Lower lobe of right lung (tissue), 2 donors: ENCODE measurements around the gene STPG2. TPM values are rescaled to one million over a fixed set of nuclear protein-coding genes. Genes with fewer than 3 reads are reported as not detected.
A peak's percentile ranks its signal among the peaks of the same experiment; 100 is the strongest.

Experiments used
- ATAC-seq, 2 donors: fragments of 200-7000 bp; cut with Tn5 transposase; one replicate each; pipeline ENCODE4 v1.9.1; 2020 to 2022; ENCODE audit warnings: mild to moderate bottlenecking in 2 of 2, moderate library complexity in 2 of 2
- DNase-seq: peaks from one replicate; pipeline ENCODE4 v3.0.0-alpha.2; 2020
- H3K27ac ChIP-seq: fragments of 200-600 bp; one replicate; pipeline ENCODE4 v1.8.0; 2022
- H3K27me3 ChIP-seq: fragments of 200-600 bp; one replicate; pipeline ENCODE4 v1.8.0; 2022; ENCODE audit warnings: low read depth
- H3K36me3 ChIP-seq: fragments of 200-600 bp; one replicate; pipeline ENCODE4 v1.8.0; 2022; ENCODE audit warnings: mild to moderate bottlenecking
- H3K4me1 ChIP-seq: fragments of 200-600 bp; one replicate; pipeline ENCODE4 v1.8.0; 2022
- H3K4me3 ChIP-seq: fragments of 200-600 bp; one replicate; pipeline ENCODE4 v1.8.0; 2022; ENCODE audit warnings: mild to moderate bottlenecking
- H3K9me3 ChIP-seq: fragments of 200-600 bp; one replicate; pipeline ENCODE4 v1.8.0; 2022
- intact Hi-C: fragments of 100-400 bp; cut with DNase I; formaldehyde crosslinking; loops from one replicate; pipeline ENCODE4 v1.11.0; 2022
- long read RNA-seq: library from polyadenylated mRNA; unstranded; transcript quantifications from one replicate; pipeline ENCODE4 v2.0.0, GENCODE V29; 2021
- total RNA-seq: library from RNA; stranded (reverse); fragmentation: NEBNext Ultra II Directional; extraction: Animal tissue kit (Norgen Biotek cat#: 25700); gene quantifications from one replicate; pipeline ENCODE4 v1.2.1, GENCODE V29; 2021
- TF ChIP-seq, protein P1 (sequence below): fragments of 200-600 bp; IDR thresholded peaks from one replicate; pipeline ENCODE4 v1.8.0; 2022; ENCODE audit warnings: antibody characterized with exemption, mild to moderate bottlenecking
- donor health status: DM: no; HTN: yes; CAD: no; lungs with severe emphysema.

STPG2 gene
- 1.1 TPM for total RNA-seq
- long read RNA-seq, partial matches to known transcripts: 0 of 4 reads
- long read RNA-seq, other reads (novel, unspliced or antisense): 4 of 4 reads

DNA sequence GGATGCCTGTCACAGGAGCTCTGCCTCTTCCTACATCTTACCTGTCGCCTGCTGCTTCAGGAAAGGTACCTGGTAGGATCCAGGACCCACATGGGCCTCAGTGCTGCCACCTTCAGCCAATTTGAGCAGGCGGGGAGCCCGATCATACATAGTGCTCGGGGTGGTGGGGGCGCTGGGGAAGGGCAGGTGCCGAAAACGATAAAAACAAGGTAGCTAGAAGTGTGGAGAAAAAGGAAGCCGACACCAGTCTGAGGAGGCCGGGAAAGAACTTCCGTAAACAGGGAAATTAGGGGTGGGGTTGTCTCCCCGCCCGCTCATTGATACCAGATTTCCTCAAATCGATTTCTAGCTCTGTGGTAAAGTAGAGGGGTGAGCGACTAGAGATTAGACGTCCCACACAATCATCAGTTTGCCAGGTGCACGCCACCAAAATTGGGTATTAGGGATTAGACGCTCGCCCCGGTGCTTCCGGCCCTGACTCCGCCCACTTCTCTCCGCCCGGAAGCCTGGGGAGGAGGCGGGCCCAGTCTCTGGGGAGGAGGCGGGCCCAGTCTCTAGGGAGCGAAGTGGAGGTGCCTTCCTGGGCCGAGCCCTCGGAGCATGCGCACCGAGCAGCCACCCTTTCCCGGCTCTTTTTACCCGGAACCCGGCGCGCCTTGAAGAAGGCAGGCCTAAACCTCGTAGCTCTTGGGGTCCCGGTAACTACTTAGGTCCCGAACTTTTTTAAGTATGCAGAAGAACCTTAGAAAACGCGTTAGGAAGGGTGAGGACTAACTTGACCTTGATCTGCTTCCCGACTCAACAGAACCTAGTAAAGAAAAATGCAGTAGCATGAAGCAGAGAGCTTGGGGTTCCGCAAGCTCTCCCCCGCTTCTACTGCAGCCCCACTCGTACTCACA, at the start of gene STPG2:
STPG2 (minus strand) TSS at position 476 of the 899 bp plus-strand sequence.
- intact Hi-C loops: no loop called here
- DNase-seq (peak; percentile 97), ATAC-seq (peak; percentile 100)
- Histone ChIP-seq H3K27ac (peak within 1 kb of the TSS; percentile 91), H3K36me3 (no peaks in the 10 kb centered on the region), H3K4me3 (peak within 1 kb of the TSS; percentile 74), H3K4me1 (peaks cover 5% of the 10 kb centered on the region), H3K27me3 (no peaks in the 10 kb centered on the region), H3K9me3 (no peaks in the 10 kb centered on the region)
- TF ChIP-seq, protein P1, sequence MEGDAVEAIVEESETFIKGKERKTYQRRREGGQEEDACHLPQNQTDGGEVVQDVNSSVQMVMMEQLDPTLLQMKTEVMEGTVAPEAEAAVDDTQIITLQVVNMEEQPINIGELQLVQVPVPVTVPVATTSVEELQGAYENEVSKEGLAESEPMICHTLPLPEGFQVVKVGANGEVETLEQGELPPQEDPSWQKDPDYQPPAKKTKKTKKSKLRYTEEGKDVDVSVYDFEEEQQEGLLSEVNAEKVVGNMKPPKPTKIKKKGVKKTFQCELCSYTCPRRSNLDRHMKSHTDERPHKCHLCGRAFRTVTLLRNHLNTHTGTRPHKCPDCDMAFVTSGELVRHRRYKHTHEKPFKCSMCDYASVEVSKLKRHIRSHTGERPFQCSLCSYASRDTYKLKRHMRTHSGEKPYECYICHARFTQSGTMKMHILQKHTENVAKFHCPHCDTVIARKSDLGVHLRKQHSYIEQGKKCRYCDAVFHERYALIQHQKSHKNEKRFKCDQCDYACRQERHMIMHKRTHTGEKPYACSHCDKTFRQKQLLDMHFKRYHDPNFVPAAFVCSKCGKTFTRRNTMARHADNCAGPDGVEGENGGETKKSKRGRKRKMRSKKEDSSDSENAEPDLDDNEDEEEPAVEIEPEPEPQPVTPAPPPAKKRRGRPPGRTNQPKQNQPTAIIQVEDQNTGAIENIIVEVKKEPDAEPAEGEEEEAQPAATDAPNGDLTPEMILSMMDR: peak; percentile 45

DNA sequence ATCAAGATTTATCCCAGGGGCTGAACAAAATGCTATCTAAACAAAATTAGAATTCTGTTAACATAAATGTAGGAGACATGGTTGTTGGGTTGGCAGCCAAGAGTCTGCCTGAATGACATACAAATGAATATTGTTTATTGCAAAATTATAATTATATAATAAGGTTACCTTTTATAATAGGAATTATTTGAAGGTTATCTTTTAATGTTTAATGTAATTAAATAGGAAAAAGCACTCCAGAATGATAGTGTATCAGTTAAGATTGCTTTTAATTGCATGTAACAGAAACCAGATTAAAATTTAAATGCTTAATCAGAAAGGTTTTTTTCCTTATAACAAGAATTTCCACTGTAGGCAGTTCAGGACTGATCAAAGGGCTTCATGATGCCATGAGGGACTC, 42.0 kb upstream of the STPG2 start:
- no peaks in the 10 kb centered on the region for H3K27me3 ChIP-seq
- H3K9me3 ChIP-seq: no peaks in the 10 kb centered on the region
- intact Hi-C loops: no loop called here
- no peaks in the 10 kb centered on the region for H3K4me1 ChIP-seq
- H3K27ac ChIP-seq: no peak overlapping the region
- H3K4me3 ChIP-seq: no peak overlapping the region
- H3K36me3 ChIP-seq: no peaks in the 10 kb centered on the region
- ATAC-seq (no peak), DNase-seq (no peak)
- TF ChIP-seq, protein P1: no peak

DNA sequence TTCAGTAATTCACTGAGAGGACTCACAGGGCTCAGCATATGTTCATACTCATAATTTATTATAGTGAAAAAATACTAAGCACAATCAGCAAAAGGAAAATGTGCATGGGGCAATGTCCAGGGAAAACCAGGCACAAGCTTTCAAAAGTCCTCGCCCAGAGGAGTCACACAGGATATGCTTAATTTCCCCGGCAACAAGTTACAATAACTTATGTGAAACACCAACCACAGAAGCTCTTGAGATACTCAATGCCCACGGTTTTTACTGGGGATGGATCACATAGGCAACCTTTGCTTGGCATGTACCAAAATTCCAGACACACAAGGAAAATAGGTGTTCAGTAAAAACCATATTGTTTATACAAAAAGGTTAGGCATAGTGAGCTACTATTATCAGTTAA, 38.5 kb upstream of the STPG2 start:
- peak in 1 of 2 donors; percentile 43 for ATAC-seq
- Histone ChIP-seq H3K4me3 (no peak overlapping the region), H3K36me3 (no peaks in the 10 kb centered on the region), H3K4me1 (no peaks in the 10 kb centered on the region), H3K9me3 (no peaks in the 10 kb centered on the region), H3K27ac (no peak overlapping the region), H3K27me3 (no peaks in the 10 kb centered on the region)
- TF ChIP-seq, protein P1: no peak
- intact Hi-C loops: no loop called here
- DNase-seq: no peak

DNA sequence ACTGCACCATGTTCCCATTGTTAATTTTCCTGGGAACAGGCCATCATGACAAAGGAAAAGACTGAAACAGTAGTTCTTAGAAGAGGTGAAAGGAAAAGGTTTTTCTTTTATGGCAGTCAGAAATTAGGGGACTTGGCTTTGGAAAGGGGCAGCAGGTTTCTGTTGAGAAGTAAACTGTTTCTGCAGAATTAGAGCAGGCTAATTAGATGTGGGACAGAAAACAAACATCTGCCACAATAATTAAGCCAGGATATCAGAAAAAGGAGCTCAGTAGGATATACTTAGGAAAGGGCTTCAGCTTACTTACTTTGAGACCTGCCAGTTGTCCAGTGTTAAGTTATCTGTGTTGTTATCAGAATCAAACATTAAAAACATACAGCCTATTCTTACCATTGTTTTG, 36.7 kb upstream of the STPG2 start:
- Histone ChIP-seq H3K27ac (no peak overlapping the region), H3K36me3 (no peaks in the 10 kb centered on the region), H3K9me3 (no peaks in the 10 kb centered on the region), H3K4me3 (no peak overlapping the region), H3K4me1 (no peaks in the 10 kb centered on the region), H3K27me3 (no peaks in the 10 kb centered on the region)
- ATAC-seq (no peak), DNase-seq (no peak)
- intact Hi-C loops: no loop called here
- TF ChIP-seq, protein P1: no peak

DNA sequence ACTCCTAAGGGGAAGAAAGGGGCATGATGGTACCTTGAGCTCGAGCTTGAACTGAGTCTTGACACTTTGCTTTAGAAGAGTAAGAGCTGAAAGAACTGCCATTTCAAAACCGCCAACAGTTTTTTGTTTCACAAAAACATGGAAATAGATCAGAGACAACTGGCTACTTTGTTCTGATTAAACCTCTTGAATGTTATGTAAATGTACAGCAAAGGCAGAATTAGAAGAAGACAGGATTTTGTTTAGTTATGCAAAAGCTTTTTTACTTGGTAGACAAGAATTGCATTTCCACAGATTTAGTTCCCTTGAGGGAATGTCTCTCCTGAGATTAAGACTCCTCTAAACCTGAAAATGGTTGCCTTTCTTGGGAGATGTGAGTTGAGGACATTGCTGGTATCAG, 33.3 kb upstream of the STPG2 start:
- Histone ChIP-seq H3K27ac (no peak overlapping the region), H3K4me3 (no peak overlapping the region), H3K4me1 (no peaks in the 10 kb centered on the region), H3K9me3 (no peaks in the 10 kb centered on the region), H3K36me3 (no peaks in the 10 kb centered on the region), H3K27me3 (no peaks in the 10 kb centered on the region)
- no peak for DNase-seq
- TF ChIP-seq, protein P1: no peak
- intact Hi-C loops: no loop called here
- ATAC-seq: no peak
